ENCODE results near the gene HDAC4.

HDAC4 gene

DNA sequence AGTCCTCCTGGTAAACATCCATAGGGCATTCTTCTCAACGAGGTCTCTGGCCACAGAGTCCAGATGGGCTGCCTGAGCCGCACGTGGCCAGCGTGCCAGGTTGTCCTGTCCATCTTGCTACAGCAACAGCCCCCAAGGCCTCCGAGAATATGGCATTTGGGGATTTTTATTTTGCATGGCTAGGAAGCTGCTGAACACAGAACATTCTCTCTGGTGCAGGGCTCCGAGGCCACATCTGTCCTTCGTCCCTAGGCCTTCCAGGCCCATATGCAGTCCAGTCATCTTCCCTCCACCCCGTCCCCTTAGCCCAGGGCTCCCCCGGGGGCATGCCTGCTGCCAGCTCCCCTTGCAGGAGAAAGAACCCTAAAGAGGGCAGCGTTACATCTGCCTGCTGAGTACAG lies 2.3 kb downstream of the HDAC4 start:
- no peak for DNase-seq (ENCODE audit: low read depth in 1 of 2, low spot score in 1 of 2)

GRCh38 chr2:239397931-239398471 lies 2.8 kb downstream of the HDAC4 start:
- no peak for DNase-seq (ENCODE audit: low read depth in 1 of 2, low spot score in 1 of 2)

DNA sequence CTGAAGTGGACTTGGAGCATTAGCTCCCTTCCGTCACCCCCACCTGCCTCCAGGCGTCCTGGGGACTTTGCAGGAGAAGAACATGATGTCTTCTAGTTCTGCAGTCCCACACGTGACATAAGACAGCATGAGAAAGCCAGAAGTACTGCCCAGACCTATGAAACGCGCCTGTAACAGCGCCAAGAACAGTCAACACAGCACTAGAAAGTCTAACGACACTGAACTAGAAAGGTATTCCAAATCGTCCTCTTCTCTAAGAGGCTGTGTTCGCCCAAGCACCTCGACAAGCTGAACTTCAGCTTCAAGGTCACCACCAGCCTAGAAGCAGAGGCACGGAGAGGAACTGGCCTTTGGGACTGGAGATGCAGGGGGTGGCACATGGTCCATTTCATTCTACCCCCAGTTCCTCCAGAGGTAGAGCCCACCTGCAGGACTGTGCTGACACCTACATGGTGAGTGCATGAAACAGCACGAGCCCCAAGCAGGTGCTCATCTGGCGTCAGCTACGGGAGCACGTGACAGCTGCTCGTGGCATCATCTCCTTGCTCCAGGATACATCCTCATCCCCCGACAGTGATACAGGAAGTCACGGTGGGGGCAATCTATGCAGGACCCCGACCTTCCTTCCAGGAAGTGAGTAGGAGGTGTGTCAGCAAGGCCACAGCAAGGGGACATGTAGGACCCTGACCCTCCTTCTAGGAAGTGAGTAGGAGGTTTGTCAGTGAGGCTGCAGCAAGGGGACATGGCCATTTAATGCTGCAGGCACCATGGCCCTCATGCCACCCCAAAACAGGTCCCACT lies 3.7 kb downstream of the HDAC4 start:
- DNase-seq (ENCODE audit: low read depth in 1 of 2, low spot score in 1 of 2) = no peak

DNA sequence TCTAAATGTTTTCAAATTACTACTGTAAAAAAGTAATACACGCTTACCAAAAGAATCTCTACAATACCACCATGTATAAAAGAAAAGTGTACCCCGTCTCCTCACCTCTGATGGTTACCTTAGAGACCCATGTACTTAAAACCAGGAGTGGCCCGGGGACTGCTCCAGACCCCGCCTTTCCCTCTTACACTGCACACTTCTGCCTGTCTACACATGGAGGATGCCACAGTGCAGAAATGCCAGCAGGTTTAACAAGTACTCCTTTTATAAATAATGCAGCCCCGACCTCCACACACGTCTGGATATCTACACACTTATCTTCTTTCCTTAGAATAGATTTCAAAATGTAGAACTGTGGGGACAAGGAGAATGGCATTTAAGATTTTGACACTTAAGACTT lies 5.3 kb downstream of the HDAC4 start:
- DNase-seq (ENCODE audit: low read depth in 1 of 2, low spot score in 1 of 2) = no peak

GRCh38 chr2:239394978-239395377 lies 5.8 kb downstream of the HDAC4 start:
- DNase-seq (ENCODE audit: low read depth in 1 of 2, low spot score in 1 of 2) = no peak

- DNase-seq (ENCODE audit: low read depth in 1 of 2, low spot score in 1 of 2) = no peak
These were observed 6.4 kb downstream of the HDAC4 start for GRCh38 chr2:239394346-239394945.

DNA sequence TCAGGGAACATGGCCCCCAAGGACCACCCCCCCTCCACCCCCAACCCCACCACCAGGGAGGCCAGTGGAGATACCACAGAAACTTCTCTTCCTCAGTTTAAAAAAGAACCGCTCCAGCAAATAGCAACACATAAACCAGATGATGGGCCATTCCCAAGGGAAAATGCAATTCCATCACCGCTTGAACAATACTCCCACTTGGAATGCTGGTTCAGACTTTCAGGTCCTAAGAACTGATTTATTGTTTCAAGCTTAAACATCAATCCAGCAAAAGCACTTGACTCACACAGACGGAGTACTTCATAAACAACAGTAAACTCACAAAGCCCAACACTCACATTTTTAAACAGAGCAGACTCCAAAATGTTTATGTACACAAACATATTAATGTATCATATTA lies 6.9 kb downstream of the HDAC4 start:
- no peak for DNase-seq (ENCODE audit: low read depth in 1 of 2, low spot score in 1 of 2)

GRCh38 chr2:239393388-239393940 lies 7.4 kb downstream of the HDAC4 start:
- DNase-seq (ENCODE audit: low read depth in 1 of 2, low spot score in 1 of 2) = no peak

DNA sequence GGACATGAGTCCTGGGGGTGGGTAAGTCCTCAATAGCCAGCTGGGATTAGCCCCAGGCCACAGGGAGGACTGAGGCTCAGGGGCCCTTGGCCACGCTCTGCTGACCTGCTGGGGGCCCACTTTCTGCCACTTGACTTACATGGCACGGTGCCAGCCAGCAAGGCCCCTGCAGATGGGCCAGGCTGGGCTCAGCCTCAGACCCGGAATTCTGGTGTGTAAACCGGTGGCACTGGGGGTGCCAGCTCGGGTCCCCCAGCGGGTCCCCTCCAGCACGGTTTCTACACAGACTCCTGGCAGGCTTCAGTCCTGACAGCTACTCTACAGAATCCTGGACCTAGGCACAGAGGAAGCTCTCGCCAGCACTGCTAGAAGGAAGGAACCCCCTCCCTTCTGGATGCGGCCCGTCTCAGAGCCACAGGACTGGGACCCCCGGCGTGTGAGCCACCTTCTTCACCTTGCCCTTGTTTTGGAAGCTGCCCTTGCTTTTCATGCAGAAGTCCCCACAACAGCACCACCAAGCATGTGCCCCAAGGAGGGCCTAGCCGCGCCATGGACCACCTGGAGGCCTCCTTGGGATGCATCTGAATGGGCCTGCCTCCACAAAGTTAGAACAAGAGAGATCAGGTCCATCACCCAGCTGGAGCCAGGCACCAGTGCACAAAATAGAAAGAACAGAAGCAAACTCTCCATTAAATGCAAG lies 8.0 kb downstream of the HDAC4 start:
- DNase-seq (ENCODE audit: low read depth in 1 of 2, low spot score in 1 of 2) = no peak

GRCh38 chr2:239392072-239392357 lies 8.8 kb downstream of the HDAC4 start:
- DNase-seq (ENCODE audit: low read depth in 1 of 2, low spot score in 1 of 2) = no peak

- DNase-seq (ENCODE audit: low read depth in 1 of 2, low spot score in 1 of 2) = no peak
These were observed 9.3 kb downstream of the HDAC4 start for GRCh38 chr2:239391286-239392071.

DNA sequence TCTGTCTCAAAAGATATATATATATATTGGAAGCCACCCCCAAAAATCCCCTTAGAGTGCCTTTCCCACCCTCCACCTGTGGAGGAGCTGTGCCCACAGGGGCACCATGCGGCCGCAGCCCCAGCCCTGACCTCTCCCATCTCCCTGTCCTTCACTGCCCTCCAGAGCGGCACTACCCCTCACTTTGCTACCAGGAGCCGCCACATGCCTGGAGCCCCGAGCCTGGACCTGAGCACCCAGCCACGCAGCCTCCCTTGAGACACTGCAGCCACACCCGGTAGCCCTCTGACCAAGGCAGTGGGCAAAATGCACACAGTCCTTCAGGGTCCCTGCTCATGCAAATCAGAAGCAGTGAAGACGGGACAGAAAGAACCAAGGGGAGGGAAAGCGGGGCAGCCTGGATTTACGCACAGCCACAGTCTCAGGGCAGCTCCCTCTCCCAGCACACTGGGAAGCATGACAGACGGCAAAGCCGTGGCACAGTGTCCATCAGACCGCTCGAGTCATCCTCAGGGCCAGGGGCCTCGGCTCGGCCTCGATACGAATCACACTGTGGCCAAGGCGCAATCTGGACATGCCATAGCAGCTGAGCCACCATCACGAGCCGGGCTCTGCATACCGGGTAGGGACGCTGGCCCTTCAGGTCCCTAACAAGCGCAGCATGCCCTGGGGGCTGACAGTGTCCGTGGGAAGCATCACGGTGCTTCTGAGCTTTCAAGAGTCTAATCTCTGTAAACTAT lies 10.1 kb downstream of the HDAC4 start:
- DNase-seq (ENCODE audit: low read depth in 1 of 2, low spot score in 1 of 2) = no peak

GRCh38 chr2:239389414-239390329 lies 11.1 kb downstream of the HDAC4 start:
- DNase-seq (ENCODE audit: low read depth in 1 of 2, low spot score in 1 of 2) = no peak

- DNase-seq (ENCODE audit: low read depth in 1 of 2, low spot score in 1 of 2) = no peak
These were observed 12.3 kb downstream of the HDAC4 start for GRCh38 chr2:239388236-239389151.

DNA sequence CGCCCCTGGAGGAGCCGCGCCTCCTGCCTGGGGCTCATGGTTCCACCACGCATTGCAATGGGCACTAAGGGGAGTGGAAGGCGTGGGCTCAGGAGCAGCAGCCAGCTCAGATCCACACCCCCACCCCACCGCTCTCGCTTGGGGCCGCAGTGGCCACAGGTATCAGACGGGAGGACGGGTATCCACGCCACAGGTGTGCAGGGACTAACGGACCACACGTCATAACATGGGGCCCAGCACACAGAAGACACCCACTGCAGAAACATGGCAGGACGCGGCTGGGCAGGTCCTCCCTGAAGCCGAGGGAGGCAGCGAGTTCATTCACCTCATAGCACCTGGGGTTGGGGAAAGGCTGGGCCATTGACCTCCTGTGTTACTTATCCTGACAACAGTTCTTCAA lies 13.0 kb downstream of the HDAC4 start:
- no peak for DNase-seq (ENCODE audit: low read depth in 1 of 2, low spot score in 1 of 2)

DNA sequence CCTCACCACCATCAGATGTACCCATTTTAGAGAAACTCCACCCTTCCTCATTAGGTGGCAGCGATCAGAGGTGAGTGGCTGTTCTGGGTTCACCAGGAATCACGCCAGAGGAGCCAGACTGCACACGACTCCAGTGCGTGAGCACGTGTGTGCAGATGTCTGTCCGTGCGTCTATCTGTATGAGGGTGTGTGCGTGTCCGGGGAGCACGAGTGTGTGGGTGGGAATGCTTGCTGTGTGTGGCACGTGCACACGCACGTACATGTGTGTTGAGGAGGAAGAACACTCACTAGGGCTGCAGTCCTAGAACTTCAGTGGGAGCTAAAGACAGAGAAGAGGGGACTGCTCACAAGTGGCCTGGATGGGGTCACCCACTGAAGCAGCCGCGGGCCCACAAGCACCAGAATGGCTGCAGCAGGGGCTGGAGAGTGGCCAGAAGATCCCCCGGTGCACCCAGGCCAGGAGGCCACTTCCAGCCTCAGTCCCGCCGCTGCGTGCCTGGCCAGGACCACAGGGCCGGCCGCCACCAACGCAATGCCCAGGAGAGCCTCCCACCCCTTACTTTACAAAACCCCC lies 13.9 kb downstream of the HDAC4 start:
- no peak for DNase-seq (ENCODE audit: low read depth in 1 of 2, low spot score in 1 of 2)

DNA sequence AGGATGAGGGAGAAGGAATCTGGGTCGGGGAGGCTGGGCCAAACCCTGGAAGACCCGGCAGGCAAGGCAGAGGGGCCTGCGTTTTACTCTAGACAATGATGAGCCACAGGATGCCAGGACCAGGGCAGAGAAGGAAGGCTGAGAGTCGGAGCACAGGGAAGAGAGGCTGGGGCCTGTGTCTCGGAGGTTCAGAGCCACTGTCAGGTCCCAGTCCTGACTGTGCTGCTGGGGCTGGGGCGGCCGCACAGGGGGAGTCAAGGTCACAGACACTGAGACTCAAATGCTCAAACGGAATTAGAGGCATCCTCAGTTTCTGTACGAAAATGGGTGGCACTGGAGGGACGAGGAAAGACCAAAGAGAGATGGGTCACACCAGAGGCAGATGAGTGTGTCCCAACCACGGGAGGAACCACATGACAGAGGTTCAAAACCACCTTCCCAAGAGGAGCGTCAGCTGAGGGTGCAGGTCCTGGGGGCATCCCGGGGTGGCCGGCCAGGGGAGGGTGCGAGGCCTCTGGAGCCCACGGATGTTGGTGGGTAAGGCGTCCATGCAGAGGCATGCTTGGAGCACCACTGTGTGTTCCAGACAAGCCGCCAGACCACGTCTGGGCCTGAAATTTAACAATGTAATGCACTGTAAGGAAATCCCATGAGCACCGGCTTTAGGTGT lies 14.7 kb downstream of the HDAC4 start:
- DNase-seq (ENCODE audit: low read depth in 1 of 2, low spot score in 1 of 2) = no peak

Data from activated T-helper 1 cell treated with anti-CD3 and anti-CD28 coated beads, Interleukin-2, amount 50 U/mL, for 16 hours (primary cell).